ENCODE data around the gene IBA57. TPM values are rescaled to one million over a fixed set of nuclear protein-coding genes. Genes with fewer than 3 reads are reported as not detected.

Gene IBA57
- total and polyA plus RNA-seq, 2 donors = 5.4 to 6.6 TPM

- Histone ChIP-seq H3K36me3 (ENCODE audit: insufficient read depth) (no peaks in the 10 kb centered on the region), H3K4me1 (ENCODE audit: insufficient read depth) (no peaks in the 10 kb centered on the region), H3K27ac (ENCODE audit: low read depth) (no peak overlapping the region), H3K4me3 (ENCODE audit: low read depth, low read length) (no peak overlapping the region)
- 55% methylated on average over 18 of the region's 18 CpGs for WGBS
- no peak for DNase-seq (ENCODE audit: extremely low spot score)
Measured at GRCh38 chr1:228148196-228148861, 17.3 kb upstream of the IBA57 start.

- Histone ChIP-seq H3K27ac (ENCODE audit: low read depth) (peak overlapping the region; percentile 51), H3K36me3 (ENCODE audit: insufficient read depth) (no peaks in the 10 kb centered on the region), H3K4me1 (ENCODE audit: insufficient read depth) (no peaks in the 10 kb centered on the region), H3K4me3 (ENCODE audit: low read depth, low read length) (no peak overlapping the region)
- DNase-seq (ENCODE audit: extremely low spot score) = no peak
- WGBS = 56% methylated on average over 8 of the region's 8 CpGs
Measured at GRCh38 chr1:228148935-228149405, 16.6 kb upstream of the IBA57 start.

- no peak for DNase-seq (ENCODE audit: extremely low spot score)
Measured at GRCh38 chr1:228149406-228150119, 16.0 kb upstream of the IBA57 start, which contains the start of gene GJC2. GJC2 (plus strand) TSS chr1:228149930; CDS start chr1:228157759, 7,829 bp downstream.

GRCh38 chr1:228150120-228150460 is 15.5 kb upstream of the IBA57 start:
- WGBS = 33% methylated on average over 7 of the region's 7 CpGs
- Histone ChIP-seq H3K4me1 (ENCODE audit: insufficient read depth) (no peaks in the 10 kb centered on the region), H3K4me3 (ENCODE audit: low read depth, low read length) (peak overlapping the region; percentile 26), H3K27ac (ENCODE audit: low read depth) (peak overlapping the region; percentile 77), H3K36me3 (ENCODE audit: insufficient read depth) (no peaks in the 10 kb centered on the region)
- no peak for DNase-seq (ENCODE audit: extremely low spot score)

More at GRCh38 chr1:228149406-228150119, 16.0 kb upstream of the IBA57 start, which contains the start of gene GJC2:
- Histone ChIP-seq H3K27ac (ENCODE audit: low read depth) (peak within 1 kb of the TSS; percentile 77), H3K4me1 (ENCODE audit: insufficient read depth) (no peaks in the 10 kb centered on the region), H3K36me3 (ENCODE audit: insufficient read depth) (no peaks in the 10 kb centered on the region), H3K4me3 (ENCODE audit: low read depth, low read length) (peak within 1 kb of the TSS; percentile 26)
- 10% methylated on average over 17 of the region's 17 CpGs for WGBS

GRCh38 chr1:228150461-228151179 is 15.0 kb upstream of the IBA57 start:
- H3K36me3 ChIP-seq (ENCODE audit: insufficient read depth) = no peaks in the 10 kb centered on the region
- peak overlapping the region; percentile 77 for H3K27ac ChIP-seq (ENCODE audit: low read depth)
- peak; percentile 63 for DNase-seq (ENCODE audit: extremely low spot score)
- no peak overlapping the region for H3K4me3 ChIP-seq (ENCODE audit: low read depth, low read length)
- no peaks in the 10 kb centered on the region for H3K4me1 ChIP-seq (ENCODE audit: insufficient read depth)
- 16% methylated on average over 17 of the region's 17 CpGs for WGBS

- no peaks in the 10 kb centered on the region for H3K36me3 ChIP-seq (ENCODE audit: insufficient read depth)
- no peak for DNase-seq (ENCODE audit: extremely low spot score)
- 55% methylated on average over 12 of the region's 12 CpGs for WGBS
- H3K4me3 ChIP-seq (ENCODE audit: low read depth, low read length) = no peak overlapping the region
- no peaks in the 10 kb centered on the region for H3K4me1 ChIP-seq (ENCODE audit: insufficient read depth)
- peak overlapping the region; percentile 77 for H3K27ac ChIP-seq (ENCODE audit: low read depth)
Measured at GRCh38 chr1:228151180-228151925, 14.3 kb upstream of the IBA57 start.

GRCh38 chr1:228152097-228152917 is 13.3 kb upstream of the IBA57 start:
- Histone ChIP-seq H3K36me3 (ENCODE audit: insufficient read depth) (no peaks in the 10 kb centered on the region), H3K27ac (ENCODE audit: low read depth) (no peak overlapping the region), H3K4me3 (ENCODE audit: low read depth, low read length) (no peak overlapping the region), H3K4me1 (ENCODE audit: insufficient read depth) (no peaks in the 10 kb centered on the region)
- WGBS = 90% methylated on average over 19 of the region's 19 CpGs
- DNase-seq (ENCODE audit: extremely low spot score) = no peak

GRCh38 chr1:228152918-228153258 is 12.7 kb upstream of the IBA57 start:
- H3K4me1 ChIP-seq (ENCODE audit: insufficient read depth) = no peaks in the 10 kb centered on the region
- 61% methylated on average over 3 of the region's 3 CpGs for WGBS
- no peak for DNase-seq (ENCODE audit: extremely low spot score)

GRCh38 chr1:228154021-228154669 is 11.5 kb upstream of the IBA57 start:
- WGBS = 93% methylated on average over 11 of the region's 11 CpGs
- no peak overlapping the region for H3K4me3 ChIP-seq (ENCODE audit: low read depth, low read length)
- no peak for DNase-seq (ENCODE audit: extremely low spot score)
- H3K27ac ChIP-seq (ENCODE audit: low read depth) = no peak overlapping the region
- H3K4me1 ChIP-seq (ENCODE audit: insufficient read depth) = no peaks in the 10 kb centered on the region
- no peaks in the 10 kb centered on the region for H3K36me3 ChIP-seq (ENCODE audit: insufficient read depth)

More at GRCh38 chr1:228152918-228153258, 12.7 kb upstream of the IBA57 start:
- H3K36me3 ChIP-seq (ENCODE audit: insufficient read depth) = no peaks in the 10 kb centered on the region
- H3K4me3 ChIP-seq (ENCODE audit: low read depth, low read length) = no peak overlapping the region
- H3K27ac ChIP-seq (ENCODE audit: low read depth) = no peak overlapping the region

GRCh38 chr1:228154670-228155571 is 10.7 kb upstream of the IBA57 start:
- WGBS = 83% methylated on average over 20 of the region's 20 CpGs
- Histone ChIP-seq H3K36me3 (ENCODE audit: insufficient read depth) (no peaks in the 10 kb centered on the region), H3K4me1 (ENCODE audit: insufficient read depth) (no peaks in the 10 kb centered on the region), H3K4me3 (ENCODE audit: low read depth, low read length) (no peak overlapping the region), H3K27ac (ENCODE audit: low read depth) (no peak overlapping the region)
- no peak for DNase-seq (ENCODE audit: extremely low spot score)

- Histone ChIP-seq H3K27ac (ENCODE audit: low read depth) (no peak overlapping the region), H3K36me3 (ENCODE audit: insufficient read depth) (no peaks in the 10 kb centered on the region), H3K4me3 (ENCODE audit: low read depth, low read length) (no peak overlapping the region), H3K4me1 (ENCODE audit: insufficient read depth) (no peaks in the 10 kb centered on the region)
- no peak for DNase-seq (ENCODE audit: extremely low spot score)
- WGBS = 88% methylated on average over 16 of the region's 16 CpGs
Measured at GRCh38 chr1:228155596-228156514, 9.7 kb upstream of the IBA57 start.
